Right cardiac atrium (tissue), 5 donors: ENCODE results near the gene PCDH18. TPM values are rescaled to one million over a fixed set of nuclear protein-coding genes. Genes with fewer than 3 reads are reported as not detected.
A peak's percentile ranks its signal among the peaks of the same experiment; 100 is the strongest.
"Not testable (repeated sequence)": the region's sequence is repeated elsewhere in the genome, so short reads cannot be mapped to it uniquely, and the experiment has no call there.

ENCODE experiments used
- ATAC-seq, 2 donors: fragments of 200-7000 bp; cut with Tn5 transposase; one replicate each; pipeline versions ENCODE4 v1.8.0 to v1.9.1; 2020; ENCODE audit warnings: moderate library complexity in 2 of 2, mild to moderate bottlenecking in 1 of 2
- DNase-seq, 3 donors: peaks; one replicate each; pipeline ENCODE4 v3.0.0-alpha.2; 2020
- H3K27ac ChIP-seq: one replicate; pipeline ENCODE4 v1.5.1; 2013; ENCODE audit warnings: mild to moderate bottlenecking, low read length, control low read depth, moderate library complexity
- H3K27me3 ChIP-seq: one replicate; pipeline ENCODE4 v1.6.1; 2013; ENCODE audit not compliant: control insufficient read depth, insufficient read depth
- H3K4me1 ChIP-seq: one replicate; pipeline ENCODE4 v1.6.1; 2013; ENCODE audit warnings: low read length; ENCODE audit not compliant: control insufficient read depth, insufficient read depth
- H3K4me3 ChIP-seq: one replicate; pipeline ENCODE4 v1.5.1; 2013; ENCODE audit warnings: low read length, control low read depth
- H3K9me3 ChIP-seq: one replicate; pipeline ENCODE4 v1.6.1; 2013; ENCODE audit warnings: low read length; ENCODE audit not compliant: control insufficient read depth
- WGBS: extraction: QIAGEN DNeasy Blood & Tissue Kit; methylation state at CpG from one replicate; pipeline ENCODE4 v1.1.7; 2013; 5-methylcytosine and 5-hydroxymethylcytosine counted together
- intact Hi-C, 4 donors: fragments of 100-400 bp; cut with DNase I; formaldehyde crosslinking; loops; one replicate each; pipeline versions ENCODE4 v1.11.0 to v1.14.0; 2022 to 2023
- polyA plus RNA-seq: library from polyadenylated mRNA; stranded (reverse); fragments of 200-250 nt; gene quantifications from one replicate; pipeline ENCODE4 v1.2.3, GENCODE V29; 2013
- total RNA-seq, 4 donors: library from RNA; stranded (reverse); fragmentation: NEBNext Ultra II Directional; extraction: Animal tissue kit (Norgen Biotek cat#: 25700); gene quantifications; one replicate each; pipeline ENCODE4 v1.2.1, GENCODE V29; 2021
- donor health status: healthy with polysubstance abuse.
- donor health status: DM: no; HTN: yes; CAD: no.
- donor health status: DM: no; HTN: no; CAD: no.
- donor health status: DM: no; HTN: yes; CAD: no; lungs with severe emphysema.
- donor health status: DM: yes; HTN: yes; CAD: no.

PCDH18 gene
- total and polyA plus RNA-seq, 5 donors, result 2.4 to 6.4 (median 3.6) TPM

- Histone ChIP-seq H3K27ac (no peak overlapping the region), H3K4me1 (peaks cover 4% of the 10 kb centered on the region), H3K9me3 (no peaks in the 10 kb centered on the region), H3K4me3 (peak overlapping the region; percentile 59), H3K27me3 (no peaks in the 10 kb centered on the region)
- DNase-seq, result no peak
- intact Hi-C loops, result no loop called here
- 49% methylated on average over 7 of the region's 7 CpGs for WGBS
- no peak for ATAC-seq
Measured at GRCh38 chr4:137541876-137542646, 9.8 kb upstream of the PCDH18 start.

GRCh38 chr4:137541181-137541580 is 8.9 kb upstream of the PCDH18 start:
- DNase-seq (no peak), ATAC-seq (no peak)
- 42% methylated on average over 3 of the region's 3 CpGs for WGBS
- H3K4me3 ChIP-seq, result no peak overlapping the region
- intact Hi-C loops, result no loop called here
- no peaks in the 10 kb centered on the region for H3K9me3 ChIP-seq
- peaks cover 4% of the 10 kb centered on the region for H3K4me1 ChIP-seq
- no peaks in the 10 kb centered on the region for H3K27me3 ChIP-seq
- no peak overlapping the region for H3K27ac ChIP-seq

GRCh38 chr4:137540356-137540755 is 8.1 kb upstream of the PCDH18 start:
- no peak overlapping the region for H3K27ac ChIP-seq
- no peaks in the 10 kb centered on the region for H3K27me3 ChIP-seq
- ATAC-seq (no peak), DNase-seq (no peak)
- no peak overlapping the region for H3K4me3 ChIP-seq
- H3K4me1 ChIP-seq, result peaks cover 3% of the 10 kb centered on the region
- intact Hi-C loops, result no loop called here
- no peaks in the 10 kb centered on the region for H3K9me3 ChIP-seq

- ATAC-seq, result no peak
- H3K27me3 ChIP-seq, result no peaks in the 10 kb centered on the region
- no peaks in the 10 kb centered on the region for H3K9me3 ChIP-seq
- no peak overlapping the region for H3K4me3 ChIP-seq
- 85% methylated on average over 4 of the region's 4 CpGs for WGBS
- no peak overlapping the region for H3K27ac ChIP-seq
- intact Hi-C loops, result no loop called here
- no peaks in the 10 kb centered on the region for H3K4me1 ChIP-seq
- DNase-seq, result no peak
Measured at GRCh38 chr4:137538526-137538925, 6.2 kb upstream of the PCDH18 start.

GRCh38 chr4:137537807-137538206 is 5.5 kb upstream of the PCDH18 start:
- 92% methylated on average over 3 of the region's 3 CpGs for WGBS
- H3K9me3 ChIP-seq, H3K27ac ChIP-seq, H3K27me3 ChIP-seq, H3K4me1 ChIP-seq, H3K4me3 ChIP-seq, intact Hi-C loops, ATAC-seq, DNase-seq: not testable (repeated sequence)

GRCh38 chr4:137536789-137537561 is 4.7 kb upstream of the PCDH18 start:
- H3K4me3 ChIP-seq, result no peak overlapping the region
- H3K4me1 ChIP-seq, result no peaks in the 10 kb centered on the region
- no peaks in the 10 kb centered on the region for H3K27me3 ChIP-seq
- WGBS, result 85% methylated on average over 5 of the region's 5 CpGs
- ATAC-seq, result no peak
- intact Hi-C loops, result no loop called here
- no peak overlapping the region for H3K27ac ChIP-seq
- DNase-seq, result no peak
- no peaks in the 10 kb centered on the region for H3K9me3 ChIP-seq

GRCh38 chr4:137535718-137536117 is 3.4 kb upstream of the PCDH18 start:
- H3K9me3 ChIP-seq, result no peaks in the 10 kb centered on the region
- DNase-seq, result no peak
- ATAC-seq, result no peak
- H3K4me1 ChIP-seq, result no peaks in the 10 kb centered on the region
- intact Hi-C loops, result no loop called here
- no peaks in the 10 kb centered on the region for H3K27me3 ChIP-seq
- H3K4me3 ChIP-seq, result no peak overlapping the region
- H3K27ac ChIP-seq, result no peak overlapping the region
- WGBS, result 81% methylated on average over 1 of the region's 1 CpG

GRCh38 chr4:137534516-137534915 is 2.2 kb upstream of the PCDH18 start:
- WGBS, result 38% methylated on average over 1 of the region's 1 CpG

GRCh38 chr4:137533855-137534254 is 1.6 kb upstream of the PCDH18 start:
- no peaks in the 10 kb centered on the region for H3K4me1 ChIP-seq
- peak overlapping the region; percentile 85 for H3K4me3 ChIP-seq
- 57% methylated on average over 2 of the region's 2 CpGs for WGBS
- H3K27me3 ChIP-seq, result no peaks in the 10 kb centered on the region
- no peak for ATAC-seq
- intact Hi-C loops, result no loop called here
- no peak for DNase-seq
- peak overlapping the region; percentile 27 for H3K27ac ChIP-seq
- H3K9me3 ChIP-seq, result no peaks in the 10 kb centered on the region

More at GRCh38 chr4:137534516-137534915, 2.2 kb upstream of the PCDH18 start:
- Histone ChIP-seq H3K4me1 (no peaks in the 10 kb centered on the region), H3K27me3 (no peaks in the 10 kb centered on the region), H3K27ac (no peak overlapping the region), H3K9me3 (no peaks in the 10 kb centered on the region), H3K4me3 (no peak overlapping the region)
- no peak for DNase-seq
- intact Hi-C loops, result no loop called here
- ATAC-seq, result no peak

GRCh38 chr4:137532869-137533236 is 559 bp upstream of the PCDH18 start:
- intact Hi-C loops, result no loop called here
- DNase-seq (no peak), ATAC-seq (no peak)
- no peaks in the 10 kb centered on the region for H3K27me3 ChIP-seq
- peak overlapping the region; percentile 85 for H3K4me3 ChIP-seq
- WGBS, result 13% methylated on average over 3 of the region's 3 CpGs
- no peak overlapping the region for H3K27ac ChIP-seq
- H3K9me3 ChIP-seq, result no peaks in the 10 kb centered on the region
- no peaks in the 10 kb centered on the region for H3K4me1 ChIP-seq

- intact Hi-C loops, result no loop called here
- H3K27me3 ChIP-seq, result no peaks in the 10 kb centered on the region
- no peaks in the 10 kb centered on the region for H3K9me3 ChIP-seq
- peak overlapping the region; percentile 85 for H3K4me3 ChIP-seq
- peak in 1 of 3 donors; percentile 51 for DNase-seq
- 13% methylated on average over 13 of the region's 13 CpGs for WGBS
- no peaks in the 10 kb centered on the region for H3K4me1 ChIP-seq
- peak in 1 of 2 donors; percentile 17 for ATAC-seq
- H3K27ac ChIP-seq, result peak overlapping the region; percentile 45
Measured at GRCh38 chr4:137531168-137531985, 917 bp downstream of the PCDH18 start.
